Activated CD4-positive, alpha-beta T cell treated with anti-CD3 and anti-CD28 coated beads, Interleukin-2, amount 50 U/mL, for 48 hours (primary cell): Measurements from ENCODE around the gene OR4X2.
"Not testable (repeated sequence)": the region's sequence is repeated elsewhere in the genome, so short reads cannot be mapped to it uniquely, and the experiment has no call there.

Experiments
- DNase-seq, 2 experiments: peaks; one replicate each; pipeline ENCODE4 v3.0.0-alpha.2; 2020

Gene OR4X2, protein sequence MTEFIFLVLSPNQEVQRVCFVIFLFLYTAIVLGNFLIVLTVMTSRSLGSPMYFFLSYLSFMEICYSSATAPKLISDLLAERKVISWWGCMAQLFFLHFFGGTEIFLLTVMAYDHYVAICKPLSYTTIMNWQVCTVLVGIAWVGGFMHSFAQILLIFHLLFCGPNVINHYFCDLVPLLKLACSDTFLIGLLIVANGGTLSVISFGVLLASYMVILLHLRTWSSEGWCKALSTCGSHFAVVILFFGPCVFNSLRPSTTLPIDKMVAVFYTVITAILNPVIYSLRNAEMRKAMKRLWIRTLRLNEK

DNA sequence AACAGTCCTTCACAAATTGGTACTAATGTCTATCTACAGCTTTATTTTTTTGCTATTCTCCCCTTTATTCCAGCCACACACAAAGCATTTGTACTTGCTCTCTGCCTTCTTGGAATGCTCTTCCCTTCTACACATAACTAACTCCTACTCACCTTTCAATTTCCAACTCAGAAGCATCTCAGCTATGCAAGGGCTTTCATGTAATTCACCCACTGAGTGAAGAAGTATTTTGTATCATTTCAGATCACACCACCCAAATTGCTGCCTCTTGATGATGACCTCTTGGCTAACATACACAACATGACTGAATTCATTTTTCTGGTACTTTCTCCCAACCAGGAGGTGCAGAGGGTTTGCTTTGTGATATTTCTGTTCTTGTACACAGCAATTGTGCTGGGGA, at the start of gene OR4X2:
Gene OR4X2, plus strand, starts transcription at position 301 of the 400 bp plus-strand sequence. Its CDS starts 0 bp downstream, at position 301.
- DNase-seq = no peak

GRCh38 chr11:48207881-48208280, 37.0 kb upstream of the OR4X2 start:
- no peak for DNase-seq

DNA sequence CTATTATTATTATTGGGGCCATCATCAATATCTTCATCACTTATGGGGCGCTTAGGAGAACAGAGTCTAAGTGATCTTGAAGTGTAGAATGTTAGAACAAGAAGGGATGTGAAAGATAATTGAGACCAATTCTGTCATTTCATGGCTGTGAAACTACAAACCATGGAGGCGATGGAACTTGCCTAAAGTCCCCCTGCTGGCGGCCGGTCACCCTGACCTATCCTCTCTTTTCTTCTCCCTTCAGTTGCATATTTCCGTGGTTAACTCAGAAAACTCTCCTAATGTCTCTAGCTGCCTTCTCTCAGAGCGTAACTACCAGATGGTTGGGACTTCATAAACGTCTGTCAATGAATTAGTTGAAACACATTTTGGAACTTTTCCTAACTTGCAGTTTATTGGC, 34.9 kb upstream of the OR4X2 start:
- DNase-seq = no peak

- no peak for DNase-seq
These were observed 28.4 kb upstream of the OR4X2 start, which contains the start of gene OR4B1 for GRCh38 chr11:48216510-48216909. TSS of gene OR4B1 (plus strand) at chr11:48216810. CDS start at chr11:48216810, 0 bp downstream.

DNA sequence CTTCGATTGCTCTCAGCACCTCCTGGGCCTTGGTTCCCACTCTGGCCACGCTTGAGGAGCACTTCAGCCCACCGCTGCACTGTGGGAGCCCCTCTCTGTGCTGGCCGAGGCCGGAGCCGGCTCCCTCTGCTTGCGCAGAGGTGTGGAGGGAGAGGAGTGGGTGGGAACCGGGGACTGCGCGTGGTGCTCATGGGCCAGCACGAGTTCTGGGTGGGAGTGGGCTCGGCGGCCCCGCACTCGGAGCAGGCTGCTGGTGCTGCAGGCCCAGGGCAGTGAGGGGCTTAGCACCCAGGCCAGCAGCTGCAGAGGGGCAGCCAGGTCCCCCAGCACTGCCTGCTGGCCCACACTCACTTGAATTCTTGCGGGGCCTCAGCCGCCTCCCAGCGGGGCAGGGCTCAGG, 16.1 kb upstream of the OR4X2 start:
- no peak for DNase-seq

DNA sequence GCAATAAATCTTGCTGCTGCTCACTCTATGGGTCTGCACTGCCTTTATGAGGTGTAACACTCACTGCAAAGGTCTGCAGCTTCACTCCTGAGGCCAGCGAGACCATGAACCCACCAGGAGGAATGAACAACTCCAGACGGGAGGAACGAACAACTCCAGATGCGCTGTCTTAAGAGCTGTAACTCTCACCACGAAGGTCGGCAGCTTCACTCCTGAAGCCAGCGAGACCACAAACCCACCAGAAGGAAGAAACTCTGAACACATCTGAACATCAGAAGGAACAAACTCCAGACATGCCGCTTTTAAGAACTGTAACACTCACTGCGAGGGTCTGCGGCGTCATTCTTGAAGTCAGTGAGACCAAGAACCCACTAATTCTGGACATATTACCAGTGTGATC, 14.8 kb upstream of the OR4X2 start:
- not testable (repeated sequence) for DNase-seq

DNA sequence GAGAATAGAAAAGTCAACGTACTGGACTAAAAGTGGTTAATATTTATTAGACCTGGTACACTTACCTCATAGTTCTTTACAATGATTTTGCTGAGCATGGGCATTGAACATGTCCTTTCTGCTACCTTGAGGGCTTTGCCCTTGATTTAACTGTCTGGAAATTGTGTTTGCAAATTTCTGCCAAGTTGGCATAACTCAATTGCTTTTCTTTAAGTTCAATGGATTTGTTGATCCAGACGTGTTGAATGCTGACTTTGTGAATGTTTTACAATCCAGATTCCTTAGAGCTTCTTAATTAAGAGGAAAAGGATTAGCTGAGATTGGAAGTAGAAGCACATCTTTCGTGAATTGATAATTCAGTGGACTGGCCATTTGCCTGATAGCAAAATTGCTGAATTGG, 7.2 kb upstream of the OR4X2 start:
- DNase-seq = no peak

- no peak for DNase-seq
These were observed 2.4 kb upstream of the OR4X2 start for GRCh38 chr11:48242501-48242900.

- DNase-seq = no peak
These were observed 4.0 kb downstream of the OR4X2 start for GRCh38 chr11:48248902-48249301.

GRCh38 chr11:48261600-48261999, 16.7 kb downstream of the OR4X2 start:
- DNase-seq = no peak

GRCh38 chr11:48263423-48263911, 18.6 kb downstream of the OR4X2 start, which contains the start of gene OR4X1:
TSS of gene OR4X1 (plus strand) at chr11:48263861. CDS start at chr11:48263861, 0 bp downstream.
- no peak for DNase-seq

GRCh38 chr11:48270621-48271020, 25.7 kb downstream of the OR4X2 start:
- DNase-seq = no peak

DNA sequence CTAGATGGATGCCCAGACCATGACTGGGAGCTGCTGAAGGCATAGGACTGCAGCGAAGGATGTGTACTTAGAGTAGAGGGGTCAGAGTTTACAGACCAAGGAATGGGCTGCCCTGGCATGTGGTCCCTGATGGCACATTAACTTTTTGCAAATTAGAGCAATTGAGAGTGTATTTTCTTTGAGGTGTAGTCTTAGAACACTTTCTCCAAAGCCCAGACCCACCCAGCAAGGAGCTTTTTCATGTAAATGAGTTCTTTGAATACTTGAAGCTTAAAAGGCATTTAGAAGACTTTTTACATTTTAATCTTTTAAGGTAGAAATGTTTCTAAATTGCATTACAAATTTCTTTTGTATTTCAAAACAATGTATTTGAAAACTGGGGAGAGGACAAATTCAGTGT, 27.7 kb downstream of the OR4X2 start:
- DNase-seq = no peak
